Retinal pigment epithelial cell (primary cell): Measurements from ENCODE around the gene PDE6B.

ENCODE experiments used
- DNase-seq: peaks from one replicate; pipeline ENCODE4 v3.0.0-alpha.2; 2010; ENCODE audit warnings: low read depth
- H3K4me3 ChIP-seq: 2 replicates; pipeline ENCODE4 v1.5.1; 2011; ENCODE audit warnings: mild to moderate bottlenecking, low read length, control low read depth, moderate library complexity
- TF ChIP-seq, protein P1 (sequence below): conservative IDR thresholded peaks from 2 replicates; pipeline ENCODE4 v1.5.1; 2011; ENCODE audit warnings: low read depth, low read length, control low read depth, inconsistent platforms

PDE6B gene

DNA sequence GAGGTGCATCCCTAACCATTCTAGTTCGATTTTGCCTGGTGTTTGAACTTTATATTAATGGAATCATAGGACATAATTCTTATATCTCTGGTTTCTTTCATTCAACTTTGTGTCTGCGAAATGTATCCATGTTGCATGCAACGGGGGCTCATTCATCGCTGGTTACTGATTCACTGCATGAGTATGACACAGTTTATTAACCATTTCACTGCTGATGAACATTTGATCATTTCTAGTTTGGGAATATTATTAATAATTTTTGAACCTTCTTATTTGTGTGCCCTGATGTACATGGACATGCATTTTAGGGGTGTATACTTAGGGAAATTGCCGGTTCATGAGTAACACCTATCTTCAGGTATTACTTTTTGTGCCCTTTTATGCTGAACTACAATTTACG lies 44.2 kb upstream of the PDE6B start:
- TF ChIP-seq, protein P1, sequence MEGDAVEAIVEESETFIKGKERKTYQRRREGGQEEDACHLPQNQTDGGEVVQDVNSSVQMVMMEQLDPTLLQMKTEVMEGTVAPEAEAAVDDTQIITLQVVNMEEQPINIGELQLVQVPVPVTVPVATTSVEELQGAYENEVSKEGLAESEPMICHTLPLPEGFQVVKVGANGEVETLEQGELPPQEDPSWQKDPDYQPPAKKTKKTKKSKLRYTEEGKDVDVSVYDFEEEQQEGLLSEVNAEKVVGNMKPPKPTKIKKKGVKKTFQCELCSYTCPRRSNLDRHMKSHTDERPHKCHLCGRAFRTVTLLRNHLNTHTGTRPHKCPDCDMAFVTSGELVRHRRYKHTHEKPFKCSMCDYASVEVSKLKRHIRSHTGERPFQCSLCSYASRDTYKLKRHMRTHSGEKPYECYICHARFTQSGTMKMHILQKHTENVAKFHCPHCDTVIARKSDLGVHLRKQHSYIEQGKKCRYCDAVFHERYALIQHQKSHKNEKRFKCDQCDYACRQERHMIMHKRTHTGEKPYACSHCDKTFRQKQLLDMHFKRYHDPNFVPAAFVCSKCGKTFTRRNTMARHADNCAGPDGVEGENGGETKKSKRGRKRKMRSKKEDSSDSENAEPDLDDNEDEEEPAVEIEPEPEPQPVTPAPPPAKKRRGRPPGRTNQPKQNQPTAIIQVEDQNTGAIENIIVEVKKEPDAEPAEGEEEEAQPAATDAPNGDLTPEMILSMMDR: no peak
- no peak for DNase-seq
- no peak overlapping the region for H3K4me3 ChIP-seq

DNA sequence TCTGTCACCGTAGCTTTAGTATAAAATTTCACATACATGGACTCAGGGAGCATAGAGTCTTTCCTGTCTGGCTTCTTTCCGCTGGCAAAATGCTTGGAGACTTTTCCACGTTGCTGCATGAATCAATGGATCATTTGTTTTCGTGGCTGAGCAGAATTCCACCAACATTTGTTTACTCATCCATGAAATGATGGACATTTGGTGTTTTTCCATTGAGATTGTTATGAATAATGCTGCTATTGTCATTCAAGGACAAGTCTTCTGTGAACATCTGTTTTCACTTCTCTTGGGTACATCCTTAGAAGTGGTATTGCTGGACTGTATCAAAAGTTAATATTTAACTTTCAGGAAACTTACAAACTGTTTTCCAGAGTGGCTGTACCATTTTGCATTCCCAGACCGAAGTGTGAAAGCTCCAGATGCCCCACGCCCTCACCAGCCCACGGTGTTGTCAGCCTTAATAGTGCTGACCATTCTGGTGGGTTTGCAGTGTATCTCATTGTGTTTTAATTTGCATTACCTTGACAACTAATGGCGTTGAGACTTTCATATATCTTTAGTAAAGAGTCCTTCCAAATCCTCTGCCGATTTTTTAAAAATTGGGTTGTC lies 43.5 kb upstream of the PDE6B start:
- DNase-seq: no peak
- TF ChIP-seq, protein P1: no peak
- H3K4me3 ChIP-seq: no peak overlapping the region

DNA sequence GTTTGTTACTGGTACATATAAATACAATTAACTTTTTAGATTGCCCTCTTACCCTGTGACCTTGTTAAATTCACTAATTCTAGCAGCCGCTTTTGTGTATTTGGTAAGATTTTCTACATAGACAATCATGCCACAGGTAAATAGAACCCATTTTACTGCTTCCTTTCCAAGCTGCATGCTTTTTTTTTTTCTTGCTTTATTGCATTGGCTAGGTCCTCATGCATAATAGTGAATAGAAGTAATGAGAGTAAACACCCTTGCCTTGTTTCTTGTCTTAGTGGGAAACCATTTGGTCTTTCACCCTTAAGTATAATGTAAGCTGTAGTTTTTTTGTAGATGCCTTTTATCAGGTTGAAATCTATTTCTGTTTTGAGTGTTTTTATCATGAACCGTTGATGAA lies 41.6 kb upstream of the PDE6B start:
- TF ChIP-seq, protein P1: no peak

DNA sequence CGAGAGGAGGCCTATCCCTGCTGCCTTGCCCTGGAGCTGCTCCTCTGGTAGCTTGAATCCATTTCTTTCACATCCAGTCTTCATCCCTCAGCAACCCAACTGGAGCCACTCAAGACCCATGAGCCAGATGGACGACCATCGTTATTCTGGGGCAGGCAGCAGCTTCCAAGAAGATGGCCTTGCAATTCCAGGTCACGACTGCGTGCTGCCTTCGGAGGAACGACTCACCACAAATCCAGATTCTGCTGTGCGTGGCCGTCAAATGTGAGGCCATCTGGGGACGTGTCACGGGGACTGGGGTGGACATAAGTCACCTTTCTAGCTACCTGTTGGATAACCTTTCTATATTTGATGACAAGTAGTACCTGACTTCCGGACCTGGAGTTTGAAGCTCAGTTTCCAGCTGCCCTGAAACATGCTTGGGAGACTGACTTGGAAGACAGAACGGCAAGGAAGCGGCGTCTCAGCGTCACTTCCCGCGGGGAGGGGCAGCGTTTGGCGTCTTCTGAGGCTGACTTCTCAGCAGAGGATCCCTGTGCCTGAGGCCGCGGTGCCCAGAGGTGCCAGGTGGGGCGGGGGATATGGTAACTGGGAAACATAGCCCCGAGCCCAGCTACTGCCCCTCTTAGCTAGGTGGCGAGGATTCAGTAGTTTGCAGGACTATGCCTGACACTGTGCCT lies 37.6 kb upstream of the PDE6B start:
- H3K4me3 ChIP-seq: no peak overlapping the region
- TF ChIP-seq, protein P1: no peak
- no peak for DNase-seq

More for the DNA sequence above, 41.6 kb upstream of the PDE6B start:
- DNase-seq: no peak
- H3K4me3 ChIP-seq: no peak overlapping the region

DNA sequence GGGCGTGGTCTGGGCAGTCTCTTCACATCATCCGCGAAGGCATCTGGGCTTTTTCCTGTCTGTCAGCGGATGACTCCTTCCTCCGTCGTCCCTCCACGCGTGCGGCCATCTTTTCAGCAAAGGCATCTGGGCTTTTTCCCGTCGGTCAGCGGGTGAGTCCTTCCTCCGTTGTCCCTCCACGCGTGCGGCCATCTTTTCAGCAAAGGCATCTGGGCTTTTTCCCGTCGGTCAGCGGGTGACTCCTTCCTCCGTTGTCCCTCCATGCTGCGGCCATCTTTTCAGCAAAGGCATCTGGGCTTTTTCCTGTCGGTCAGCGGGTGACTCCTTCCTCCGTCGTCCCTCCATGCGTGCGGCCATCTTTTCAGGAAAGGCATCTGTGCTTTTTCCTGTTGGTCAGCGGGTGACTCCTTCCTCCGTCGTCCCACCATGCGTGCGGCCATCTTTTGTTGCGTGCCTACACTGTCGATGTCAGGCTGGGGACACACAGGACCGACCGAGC lies 37.0 kb upstream of the PDE6B start:
- TF ChIP-seq, protein P1: no peak
- no peak for DNase-seq
- no peak overlapping the region for H3K4me3 ChIP-seq

DNA sequence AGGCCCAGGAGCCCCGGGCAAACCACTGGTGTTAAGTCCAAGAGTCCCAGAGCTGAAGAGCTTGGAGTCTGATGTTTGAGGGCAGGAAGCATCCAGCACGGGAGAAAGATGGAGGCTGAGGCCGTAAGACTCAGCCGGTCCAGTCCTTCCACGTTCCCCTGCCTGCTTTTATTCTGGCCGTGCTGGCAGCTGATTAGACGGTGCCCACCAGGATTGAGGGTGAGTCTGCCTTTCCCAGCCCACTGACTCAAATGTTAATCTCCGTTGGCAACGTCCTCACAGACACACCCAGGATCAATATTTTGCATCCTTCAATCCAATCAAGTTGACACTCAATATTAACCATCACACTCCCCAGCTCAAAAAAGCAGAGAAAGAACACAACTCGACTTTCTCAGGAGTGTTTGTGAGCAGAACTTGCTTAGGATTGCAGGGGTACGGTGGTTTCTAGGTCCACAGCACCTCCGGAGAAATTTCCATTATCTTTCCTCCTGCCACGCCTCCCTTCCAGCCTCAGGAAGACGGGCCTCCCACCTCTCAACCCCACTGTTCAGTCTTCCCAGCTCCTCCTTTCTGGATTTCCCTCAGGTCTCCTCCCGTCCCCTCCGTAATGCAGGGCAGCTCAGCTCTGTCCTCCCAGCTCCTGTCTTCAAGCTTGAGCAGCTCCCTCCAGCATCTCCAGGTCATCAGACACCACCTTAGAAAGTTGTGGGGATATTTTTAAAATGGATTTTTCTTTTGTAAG lies 36.0 kb upstream of the PDE6B start:
- TF ChIP-seq, protein P1: no peak
- H3K4me3 ChIP-seq: no peak overlapping the region
- no peak for DNase-seq
